Cardiac muscle cell (in vitro differentiated cells and primary cell): ENCODE measurements around the gene ARHGAP31. TPM values are rescaled to one million over a fixed set of nuclear protein-coding genes. Genes with fewer than 3 reads are reported as not detected.

Source experiments
- DNase-seq, 2 donors: peaks; one replicate each; pipeline versions ENCODE4 v3.0.0 to v3.0.0-alpha.2; 2010 to 2017; ENCODE audit warnings: low read depth in 1 of 2, low spot score in 1 of 2
- H3K27ac ChIP-seq: fragments of 200-600 bp; sonication (generic); 2 replicates; pipeline ENCODE4 v1.5.1; 2016
- H3K27me3 ChIP-seq: fragments of 200-600 bp; sonication (generic); 2 replicates; pipeline ENCODE4 v1.6.0; 2016; ENCODE audit warnings: control low read depth
- H3K36me3 ChIP-seq: fragments of 200-600 bp; sonication (generic); 2 replicates; pipeline ENCODE4 v1.5.1; 2016; ENCODE audit warnings: control low read depth
- H3K4me1 ChIP-seq: fragments of 200-600 bp; sonication (generic); 2 replicates; pipeline ENCODE4 v1.8.1; 2017; ENCODE audit warnings: low read depth, mild to moderate bottlenecking, mixed run types
- H3K4me3 ChIP-seq: fragments of 200-600 bp; sonication (generic); 2 replicates; pipeline ENCODE4 v1.5.1; 2016; ENCODE audit warnings: mild to moderate bottlenecking
- H3K9me3 ChIP-seq: fragments of 200-600 bp; sonication (generic); 2 replicates; pipeline ENCODE4 v1.5.1; 2017; ENCODE audit warnings: low read depth, mild to moderate bottlenecking, control low read depth
- polyA plus RNA-seq: library from polyadenylated mRNA; unstranded; fragments of >200 nt; fragmentation: Nextera tagmentation; extraction: Ambion mirVana; gene quantifications from 2 replicates; pipeline ENCODE4 v1.2.1, GENCODE V29; 2016
- total RNA-seq: library from RNA; depleted of rRNA; stranded (reverse); fragments of >200 nt; gene quantifications from 2 replicates; pipeline ENCODE4 v1.2.3, GENCODE V29; 2016
- TF ChIP-seq, protein P1 (sequence below): IDR thresholded peaks from 2 replicates; pipeline ENCODE4 v1.5.1; 2012; ENCODE audit warnings: low read depth, mild to moderate bottlenecking, low read length

The ARHGAP31 gene
- total and polyA plus RNA-seq, 2 experiments from 2014 or later, result 23.9 to 60.6 TPM

DNA sequence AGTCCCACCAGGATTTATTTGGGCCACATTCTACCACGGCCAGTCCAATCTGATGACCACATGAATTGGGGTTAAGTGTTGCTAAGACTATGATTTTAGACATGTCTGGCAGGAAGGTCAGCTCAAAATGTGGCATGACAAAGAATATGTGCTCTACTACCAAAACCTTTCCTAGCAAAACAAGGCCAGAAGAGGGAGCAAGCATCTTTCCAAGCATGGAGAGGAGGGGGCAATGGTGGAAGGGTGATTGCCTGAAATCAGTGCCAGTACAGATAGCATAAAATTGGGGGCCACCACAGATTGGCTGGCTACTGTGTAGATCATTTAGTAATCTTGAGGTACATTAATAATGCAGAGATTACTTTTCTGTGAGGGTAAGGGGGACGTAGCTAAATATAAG lies 126.0 kb downstream of the ARHGAP31 start:
- DNase-seq, result no peak
- H3K36me3 ChIP-seq, result no peaks in the 10 kb centered on the region
- H3K9me3 ChIP-seq, result no peaks in the 10 kb centered on the region
- TF ChIP-seq, protein P1, sequence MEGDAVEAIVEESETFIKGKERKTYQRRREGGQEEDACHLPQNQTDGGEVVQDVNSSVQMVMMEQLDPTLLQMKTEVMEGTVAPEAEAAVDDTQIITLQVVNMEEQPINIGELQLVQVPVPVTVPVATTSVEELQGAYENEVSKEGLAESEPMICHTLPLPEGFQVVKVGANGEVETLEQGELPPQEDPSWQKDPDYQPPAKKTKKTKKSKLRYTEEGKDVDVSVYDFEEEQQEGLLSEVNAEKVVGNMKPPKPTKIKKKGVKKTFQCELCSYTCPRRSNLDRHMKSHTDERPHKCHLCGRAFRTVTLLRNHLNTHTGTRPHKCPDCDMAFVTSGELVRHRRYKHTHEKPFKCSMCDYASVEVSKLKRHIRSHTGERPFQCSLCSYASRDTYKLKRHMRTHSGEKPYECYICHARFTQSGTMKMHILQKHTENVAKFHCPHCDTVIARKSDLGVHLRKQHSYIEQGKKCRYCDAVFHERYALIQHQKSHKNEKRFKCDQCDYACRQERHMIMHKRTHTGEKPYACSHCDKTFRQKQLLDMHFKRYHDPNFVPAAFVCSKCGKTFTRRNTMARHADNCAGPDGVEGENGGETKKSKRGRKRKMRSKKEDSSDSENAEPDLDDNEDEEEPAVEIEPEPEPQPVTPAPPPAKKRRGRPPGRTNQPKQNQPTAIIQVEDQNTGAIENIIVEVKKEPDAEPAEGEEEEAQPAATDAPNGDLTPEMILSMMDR, result peak; percentile 6
- H3K27ac ChIP-seq, result peak overlapping the region; percentile 86
- H3K4me3 ChIP-seq, result no peak overlapping the region
- peaks cover 50% of the 10 kb centered on the region for H3K4me1 ChIP-seq
- H3K27me3 ChIP-seq, result no peaks in the 10 kb centered on the region

DNA sequence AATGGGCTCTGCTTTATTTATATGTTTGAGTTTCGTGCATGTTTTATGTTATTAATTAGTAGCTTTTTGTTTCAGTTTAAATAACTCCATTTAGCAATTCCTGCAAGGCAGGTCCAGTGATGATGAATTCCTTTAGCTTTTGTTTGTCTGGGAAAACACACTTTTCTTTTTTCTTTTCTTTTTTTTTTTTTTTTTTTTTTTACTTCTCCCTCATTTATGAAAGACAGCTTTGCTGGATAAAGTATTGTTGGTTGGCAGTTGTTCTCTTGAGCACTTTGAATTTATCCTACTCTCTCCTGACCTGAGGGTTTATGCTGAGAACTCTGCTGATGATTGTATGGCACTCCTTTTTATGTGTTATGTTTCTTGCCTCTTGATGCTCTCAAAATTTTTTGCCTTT lies 133.5 kb downstream of the ARHGAP31 start:
- TF ChIP-seq, protein P1, result no peak
- H3K4me3 ChIP-seq, result no peak overlapping the region
- H3K36me3 ChIP-seq, result peaks cover 21% of the 10 kb centered on the region
- no peaks in the 10 kb centered on the region for H3K9me3 ChIP-seq
- H3K27me3 ChIP-seq, result no peaks in the 10 kb centered on the region
- no peaks in the 10 kb centered on the region for H3K4me1 ChIP-seq
- peak in 1 of 2 donors; percentile 7 for DNase-seq
- no peak overlapping the region for H3K27ac ChIP-seq

DNA sequence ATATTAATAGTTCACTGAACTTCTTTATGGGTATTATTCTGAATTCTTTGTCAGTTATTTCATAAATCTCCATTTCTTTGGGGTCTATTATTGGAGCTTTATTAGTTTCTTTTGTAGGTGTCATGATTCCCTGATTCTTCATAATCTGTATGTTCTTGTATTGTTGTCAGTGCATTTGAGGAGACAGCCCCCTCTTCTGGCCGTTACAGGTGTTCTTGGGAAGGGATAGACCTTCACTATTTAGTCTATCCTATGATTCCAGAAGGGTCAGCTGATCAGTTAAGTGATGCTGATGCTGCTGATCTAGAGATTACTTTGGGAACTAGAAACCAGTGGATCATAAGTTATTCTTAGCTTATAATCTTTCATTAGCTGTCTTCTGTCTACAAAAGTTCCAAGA lies 134.4 kb downstream of the ARHGAP31 start:
- no peaks in the 10 kb centered on the region for H3K9me3 ChIP-seq
- TF ChIP-seq, protein P1, result peak; percentile 11
- H3K27ac ChIP-seq, result no peak overlapping the region
- peaks cover 22% of the 10 kb centered on the region for H3K36me3 ChIP-seq
- no peak for DNase-seq
- H3K4me1 ChIP-seq, result no peaks in the 10 kb centered on the region
- no peak overlapping the region for H3K4me3 ChIP-seq
- H3K27me3 ChIP-seq, result no peaks in the 10 kb centered on the region

DNA sequence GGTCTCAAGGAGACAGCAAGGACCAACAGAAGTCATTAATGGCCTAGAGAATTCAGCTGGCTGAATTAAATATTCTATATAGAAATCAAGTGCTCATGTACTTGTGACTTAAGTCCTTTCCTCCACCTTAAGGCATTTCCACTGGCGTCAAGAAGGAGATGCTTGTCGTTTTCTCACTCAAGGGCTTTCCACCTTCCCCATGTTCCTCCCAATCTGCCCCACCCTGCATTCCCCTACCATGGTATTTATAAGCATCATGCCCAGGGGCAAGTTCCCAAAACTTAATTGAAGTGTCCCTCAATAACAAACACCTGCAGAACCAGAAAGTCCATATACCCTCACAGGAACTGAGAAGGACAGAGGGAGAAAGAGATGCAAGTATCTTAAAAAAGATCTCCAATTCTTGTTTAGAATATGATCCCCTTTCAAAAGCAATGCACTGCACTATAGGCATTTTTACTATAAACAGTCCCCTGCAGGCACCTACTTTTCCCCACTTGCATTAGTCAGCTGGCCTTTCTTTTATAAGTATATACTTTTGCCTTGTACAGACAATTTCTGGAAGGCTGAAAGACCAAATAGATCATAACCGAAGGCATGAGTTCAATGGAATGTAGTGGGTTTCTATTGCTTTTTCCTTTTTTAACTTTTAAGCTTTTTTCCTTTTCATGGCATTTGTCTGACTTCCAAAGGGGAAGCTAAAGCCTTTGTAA lies 139.6 kb downstream of the ARHGAP31 start:
- DNase-seq, result no peak
- H3K36me3 ChIP-seq, result peaks cover 64% of the 10 kb centered on the region
- no peaks in the 10 kb centered on the region for H3K27me3 ChIP-seq
- H3K9me3 ChIP-seq, result no peaks in the 10 kb centered on the region
- no peaks in the 10 kb centered on the region for H3K4me1 ChIP-seq
- TF ChIP-seq, protein P1, result no peak
- no peak overlapping the region for H3K4me3 ChIP-seq
- H3K27ac ChIP-seq, result no peak overlapping the region

DNA sequence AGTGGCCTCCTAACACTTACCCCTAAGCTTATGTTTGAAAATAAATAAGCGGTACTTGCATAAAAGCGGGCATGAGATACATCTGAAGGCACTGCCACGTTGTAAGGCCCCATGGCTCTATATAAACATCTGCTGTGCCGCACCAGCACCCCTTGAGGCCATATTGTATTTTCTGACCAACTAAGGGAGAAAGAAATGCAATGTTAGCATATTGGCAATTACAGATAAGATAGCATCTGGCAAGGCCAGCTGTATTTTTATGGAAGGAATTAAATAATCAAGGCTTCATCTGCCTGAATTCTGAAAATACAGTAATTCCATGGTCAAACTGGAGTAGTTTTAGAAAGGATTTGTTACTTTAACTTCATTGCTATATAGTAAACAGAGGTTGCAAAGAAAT lies 140.5 kb downstream of the ARHGAP31 start:
- Histone ChIP-seq H3K27ac (no peak overlapping the region), H3K27me3 (no peaks in the 10 kb centered on the region), H3K9me3 (no peaks in the 10 kb centered on the region), H3K4me1 (no peaks in the 10 kb centered on the region), H3K4me3 (no peak overlapping the region), H3K36me3 (peaks cover 64% of the 10 kb centered on the region)
- TF ChIP-seq, protein P1, result no peak
- no peak for DNase-seq

DNA sequence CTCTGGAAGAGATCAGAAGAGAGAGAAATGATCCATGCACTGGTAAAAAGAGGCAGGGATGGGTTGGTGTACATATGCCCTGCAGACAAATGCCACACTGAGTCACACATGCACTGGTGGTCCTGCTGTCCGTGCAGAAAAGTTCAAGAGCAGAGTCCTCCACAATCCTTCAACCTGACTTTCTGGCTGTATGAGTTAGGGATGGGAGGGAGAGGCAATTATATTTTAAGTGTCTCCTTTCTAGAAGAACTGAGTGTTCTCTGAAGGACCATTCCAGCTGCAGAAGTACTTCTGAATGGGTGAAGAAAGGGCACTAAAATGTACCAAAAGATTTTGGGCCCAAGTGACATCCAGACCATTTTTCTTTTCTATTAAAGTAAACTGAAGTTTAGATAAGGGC lies 142.8 kb downstream of the ARHGAP31 start:
- no peak for DNase-seq
- Histone ChIP-seq H3K27ac (no peak overlapping the region), H3K36me3 (peaks cover 46% of the 10 kb centered on the region), H3K4me1 (no peaks in the 10 kb centered on the region), H3K27me3 (no peaks in the 10 kb centered on the region), H3K4me3 (no peak overlapping the region), H3K9me3 (no peaks in the 10 kb centered on the region)
- TF ChIP-seq, protein P1, result no peak
